ENCODE results near the gene INF2. TPM values are rescaled to one million over a fixed set of nuclear protein-coding genes. Genes with fewer than 3 reads are reported as not detected.

The INF2 gene
- total RNA-seq, 6 experiments from 2014 or later: 47.5 to 98.2 (median 71.4) TPM

GRCh38 chr14:104642540-104642868, 46.9 kb upstream of the INF2 start:
- H3K9me3 ChIP-seq: no peaks in the 10 kb centered on the region
- H3K4me3 ChIP-seq: no peak overlapping the region
- peak in 1 of 3 donors; percentile 45 for DNase-seq
- TF ChIP-seq CTCF (IDR thresholded peaks at IDR 0.05) (no peak), POLR2A (IDR thresholded peaks at IDR 0.05) (no peak)
- WGBS (ENCODE audit: insufficient coverage, low coverage, low lambda C conversion rate, missing lambda C conversion rate): 72% methylated on average over 2 of the region's 9 CpGs
- intact Hi-C loops (cut with DNase I): loop anchor here in 1 of 2 donors (10.0 kb wide), 1 partner anchor 508 kb away; the partner anchor contains the start of gene KIF26A
- no peaks in the 10 kb centered on the region for H3K27me3 ChIP-seq
- H3K27ac ChIP-seq: no peak overlapping the region
- no peaks in the 10 kb centered on the region for H3K36me3 ChIP-seq
- peaks cover 0 to 9% (median 3%) of the 10 kb centered on the region in 4 donors for H3K4me1 ChIP-seq
- ATAC-seq: no peak

GRCh38 chr14:104643306-104643705, 46.1 kb upstream of the INF2 start:
- DNase-seq: no peak

GRCh38 chr14:104644091-104644635, 45.3 kb upstream of the INF2 start:
- H3K27ac ChIP-seq: no peak overlapping the region
- H3K4me1 ChIP-seq: no peaks in the 10 kb centered on the region
- no peaks in the 10 kb centered on the region for H3K27me3 ChIP-seq
- H3K36me3 ChIP-seq: no peaks in the 10 kb centered on the region
- H3K4me3 ChIP-seq: no peak overlapping the region
- DNase-seq: no peak
- no peaks in the 10 kb centered on the region for H3K9me3 ChIP-seq
- 85% methylated on average over 3 of the region's 12 CpGs for WGBS (ENCODE audit: insufficient coverage, low coverage, low lambda C conversion rate, missing lambda C conversion rate)
- intact Hi-C loops (cut with DNase I): loop anchor here in 1 of 2 donors (10.0 kb wide), 1 partner anchor 509 kb away; the partner anchor contains the start of gene KIF26A
- ATAC-seq: no peak
- no peak for TF ChIP-seq CTCF (IDR thresholded peaks at IDR 0.05)
- no peak for TF ChIP-seq POLR2A (IDR thresholded peaks at IDR 0.05)

More at GRCh38 chr14:104643306-104643705, 46.1 kb upstream of the INF2 start:
- no peak for TF ChIP-seq POLR2A (IDR thresholded peaks at IDR 0.05)
- TF ChIP-seq CTCF (IDR thresholded peaks at IDR 0.05): no peak
- no peak overlapping the region for H3K4me3 ChIP-seq
- no peak overlapping the region for H3K27ac ChIP-seq
- no peaks in the 10 kb centered on the region for H3K27me3 ChIP-seq
- no peak for ATAC-seq
- H3K4me1 ChIP-seq: peaks cover 0 to 1% (median under 1%) of the 10 kb centered on the region in 4 donors
- no peaks in the 10 kb centered on the region for H3K9me3 ChIP-seq
- 33% methylated on average over 3 of the region's 8 CpGs for WGBS (ENCODE audit: insufficient coverage, low coverage, low lambda C conversion rate, missing lambda C conversion rate)
- no peaks in the 10 kb centered on the region for H3K36me3 ChIP-seq
- intact Hi-C loops (cut with DNase I): loop anchor here in 1 of 2 donors (10.0 kb wide), 1 partner anchor 509 kb away; the partner anchor contains the start of gene KIF26A

GRCh38 chr14:104644656-104645378, 44.6 kb upstream of the INF2 start:
- no peak for ATAC-seq
- no peaks in the 10 kb centered on the region for H3K4me1 ChIP-seq
- no peak for TF ChIP-seq POLR2A (IDR thresholded peaks at IDR 0.05)
- TF ChIP-seq CTCF (IDR thresholded peaks at IDR 0.05): no peak
- H3K4me3 ChIP-seq: no peak overlapping the region
- H3K36me3 ChIP-seq: no peaks in the 10 kb centered on the region
- intact Hi-C loops (cut with DNase I): loop anchor here in 1 of 2 donors (10.0 kb wide), 1 partner anchor 510 kb away; the partner anchor contains the start of gene KIF26A
- no peaks in the 10 kb centered on the region for H3K9me3 ChIP-seq
- WGBS (ENCODE audit: insufficient coverage, low coverage, low lambda C conversion rate, missing lambda C conversion rate): 42% methylated on average over 8 of the region's 11 CpGs
- H3K27me3 ChIP-seq: no peaks in the 10 kb centered on the region
- H3K27ac ChIP-seq: no peak overlapping the region
- no peak for DNase-seq

Measured in right lobe of liver (tissue), 6 donors.